ENCODE measurements around the gene TUBGCP2.

TUBGCP2 gene, protein sequence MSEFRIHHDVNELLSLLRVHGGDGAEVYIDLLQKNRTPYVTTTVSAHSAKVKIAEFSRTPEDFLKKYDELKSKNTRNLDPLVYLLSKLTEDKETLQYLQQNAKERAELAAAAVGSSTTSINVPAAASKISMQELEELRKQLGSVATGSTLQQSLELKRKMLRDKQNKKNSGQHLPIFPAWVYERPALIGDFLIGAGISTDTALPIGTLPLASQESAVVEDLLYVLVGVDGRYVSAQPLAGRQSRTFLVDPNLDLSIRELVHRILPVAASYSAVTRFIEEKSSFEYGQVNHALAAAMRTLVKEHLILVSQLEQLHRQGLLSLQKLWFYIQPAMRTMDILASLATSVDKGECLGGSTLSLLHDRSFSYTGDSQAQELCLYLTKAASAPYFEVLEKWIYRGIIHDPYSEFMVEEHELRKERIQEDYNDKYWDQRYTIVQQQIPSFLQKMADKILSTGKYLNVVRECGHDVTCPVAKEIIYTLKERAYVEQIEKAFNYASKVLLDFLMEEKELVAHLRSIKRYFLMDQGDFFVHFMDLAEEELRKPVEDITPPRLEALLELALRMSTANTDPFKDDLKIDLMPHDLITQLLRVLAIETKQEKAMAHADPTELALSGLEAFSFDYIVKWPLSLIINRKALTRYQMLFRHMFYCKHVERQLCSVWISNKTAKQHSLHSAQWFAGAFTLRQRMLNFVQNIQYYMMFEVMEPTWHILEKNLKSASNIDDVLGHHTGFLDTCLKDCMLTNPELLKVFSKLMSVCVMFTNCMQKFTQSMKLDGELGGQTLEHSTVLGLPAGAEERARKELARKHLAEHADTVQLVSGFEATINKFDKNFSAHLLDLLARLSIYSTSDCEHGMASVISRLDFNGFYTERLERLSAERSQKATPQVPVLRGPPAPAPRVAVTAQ

DNA sequence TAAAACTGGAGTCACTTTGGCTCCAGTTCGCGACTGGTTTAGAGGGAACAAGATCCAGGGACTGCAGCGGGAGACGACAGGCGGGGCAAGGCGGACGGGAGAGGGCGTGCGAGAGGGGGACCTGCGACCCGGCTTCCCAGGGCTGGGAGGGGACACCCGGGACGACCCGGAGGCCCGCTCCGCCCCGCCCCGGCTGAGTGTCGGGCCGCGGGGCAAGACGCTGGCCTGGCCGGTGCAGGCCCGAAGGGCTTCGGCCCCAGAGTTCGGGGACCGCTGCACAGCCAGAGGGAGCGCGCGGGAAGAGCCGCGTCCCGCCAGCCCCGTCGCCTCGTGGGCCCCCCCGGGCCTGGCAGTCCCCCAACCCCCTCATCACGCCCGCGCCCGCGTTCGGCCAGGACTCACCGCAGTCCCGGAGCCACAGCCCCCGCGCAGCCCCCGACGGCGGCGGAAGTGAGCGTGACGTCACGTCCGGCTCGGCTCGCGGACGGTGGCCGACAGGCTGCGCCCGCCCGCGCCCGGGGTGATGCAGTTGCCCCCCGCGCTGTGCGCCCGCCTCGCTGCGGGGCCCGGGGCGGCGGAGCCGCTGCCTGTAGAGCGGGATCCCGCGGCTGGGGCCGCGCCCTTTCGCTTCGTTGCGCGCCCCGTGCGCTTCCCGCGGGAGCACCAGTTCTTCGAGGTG, at the start of gene TUBGCP2, which contains the start of gene ZNF511:
TUBGCP2 (minus strand) TSS at position 452 of the 679 bp plus-strand sequence. CDS start 5,931 bp downstream, outside the sequence.
ZNF511 (plus strand) TSS at position 494 of the 679 bp plus-strand sequence; CDS start at position 524, 30 bp downstream.
- no peak for FAIRE-seq

- FAIRE-seq: no peak
These were observed 48.9 kb upstream of the TUBGCP2 start, which contains the start of gene FUOM for GRCh38 chr10:133357285-133358161. TSS of gene FUOM (minus strand) at chr10:133358019. CDS start at chr10:133358007, 12 bp downstream.

DNA sequence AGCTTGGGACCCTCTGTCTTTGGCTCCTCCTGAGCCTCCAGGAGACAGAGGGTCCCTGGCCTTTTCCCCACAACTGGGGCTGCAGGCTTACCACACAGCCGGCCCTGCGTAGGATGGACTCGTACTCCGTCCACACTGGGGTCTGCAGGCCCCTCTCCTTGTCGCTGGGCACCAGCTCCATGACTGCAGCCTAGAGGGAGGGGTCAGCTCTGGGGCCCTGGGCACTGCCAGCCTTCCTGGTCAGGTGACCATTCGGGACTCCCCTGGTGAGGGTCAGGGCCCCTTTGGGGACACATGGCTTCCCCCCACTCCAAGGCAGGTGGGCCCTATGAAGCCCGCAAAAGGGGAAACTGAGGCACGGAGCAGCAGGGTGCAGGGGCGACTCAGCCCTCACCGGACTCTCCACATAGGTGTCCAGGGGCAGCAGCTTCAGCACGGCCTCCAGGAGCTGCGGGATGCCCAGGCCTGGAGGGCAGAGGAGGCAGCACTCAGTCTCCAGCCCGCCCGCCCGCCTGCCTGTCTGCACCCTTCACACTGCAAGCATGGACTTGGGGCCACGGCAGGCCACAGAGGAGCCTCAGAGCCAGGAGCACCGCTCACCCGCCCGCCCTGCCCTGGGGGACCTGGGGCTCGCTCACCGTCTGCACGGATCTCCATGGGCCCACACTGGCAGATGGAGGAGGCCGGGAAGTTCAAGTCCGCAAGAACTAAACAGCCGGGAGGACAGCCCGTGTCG, 48.0 kb upstream of the TUBGCP2 start:
- no peak for FAIRE-seq

DNA sequence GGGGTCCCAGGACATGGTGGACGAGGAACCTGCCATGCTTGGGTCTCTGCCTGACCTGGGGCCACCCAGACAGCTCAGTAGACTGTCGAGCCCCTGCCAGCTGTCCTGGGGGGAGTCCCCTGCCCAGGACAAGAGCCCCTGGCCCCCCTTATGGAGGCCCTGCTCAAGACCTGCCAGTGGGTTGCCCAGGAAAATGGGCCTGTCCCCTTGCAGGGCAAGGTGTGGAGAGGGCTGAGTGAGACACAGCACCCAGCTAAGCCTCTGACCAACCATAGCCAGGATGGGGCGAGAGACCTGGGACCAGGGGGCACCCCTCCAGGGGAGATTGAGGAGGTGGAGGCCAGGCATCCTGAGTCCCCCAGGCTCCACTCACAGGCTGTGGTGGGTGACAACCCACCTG, 47.3 kb upstream of the TUBGCP2 start:
- no peak for FAIRE-seq

DNA sequence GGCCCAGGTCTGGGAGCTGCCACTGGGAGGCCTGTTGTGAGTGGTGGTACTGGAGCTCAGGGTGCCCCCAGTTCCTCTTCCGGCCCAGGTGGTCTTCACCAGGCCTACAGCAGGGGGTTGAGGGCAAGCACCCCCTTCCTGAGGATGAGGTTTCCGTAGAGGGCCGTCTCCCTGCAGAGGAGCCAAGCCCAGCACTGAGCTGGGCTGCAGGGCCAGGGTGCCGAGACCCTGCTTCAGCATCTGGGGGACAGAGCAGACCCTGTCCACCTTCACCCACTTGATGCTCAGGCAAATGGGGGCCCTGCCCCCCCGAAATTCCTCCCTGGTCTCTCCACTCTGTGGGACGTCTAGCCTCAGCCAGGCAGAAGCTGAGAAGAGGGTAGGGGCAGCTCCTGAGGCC, 46.6 kb upstream of the TUBGCP2 start:
- FAIRE-seq: no peak

GRCh38 chr10:133354672-133355240, 46.1 kb upstream of the TUBGCP2 start:
- no peak for FAIRE-seq

DNA sequence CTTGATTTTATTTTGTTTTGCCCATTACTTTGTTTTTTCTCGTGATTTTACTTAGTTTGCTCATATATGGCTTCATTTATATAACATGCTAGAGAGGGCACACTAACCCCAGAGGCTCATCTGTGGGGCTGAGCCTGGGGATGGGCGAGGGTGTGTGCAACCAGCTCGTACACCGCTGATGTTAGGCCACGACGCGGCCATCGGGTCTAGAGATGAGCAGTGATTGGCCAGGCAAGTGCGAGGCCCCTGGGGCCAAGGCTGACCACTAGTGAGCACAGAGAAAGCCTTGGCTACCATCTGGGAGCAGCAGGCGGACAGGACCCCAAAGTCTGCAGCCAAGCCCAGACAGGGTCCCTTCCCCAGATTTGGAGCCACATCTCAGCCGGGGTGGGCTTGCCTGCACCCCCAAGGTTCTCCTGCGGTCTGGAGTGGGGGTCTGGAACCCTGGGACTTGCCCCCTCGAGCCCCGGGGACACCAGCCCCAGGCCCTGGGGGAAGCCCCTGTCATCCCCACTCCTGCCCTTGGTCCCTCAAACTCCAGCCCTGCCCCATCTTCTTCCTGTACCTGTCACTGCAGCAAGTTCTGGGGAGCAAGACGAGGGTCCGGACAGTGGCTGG, 45.4 kb upstream of the TUBGCP2 start:
- no peak for FAIRE-seq

- no peak for FAIRE-seq
These were observed 44.7 kb upstream of the TUBGCP2 start for GRCh38 chr10:133353202-133353959.

GRCh38 chr10:133351408-133352318, 43.0 kb upstream of the TUBGCP2 start:
- FAIRE-seq: no peak

DNA sequence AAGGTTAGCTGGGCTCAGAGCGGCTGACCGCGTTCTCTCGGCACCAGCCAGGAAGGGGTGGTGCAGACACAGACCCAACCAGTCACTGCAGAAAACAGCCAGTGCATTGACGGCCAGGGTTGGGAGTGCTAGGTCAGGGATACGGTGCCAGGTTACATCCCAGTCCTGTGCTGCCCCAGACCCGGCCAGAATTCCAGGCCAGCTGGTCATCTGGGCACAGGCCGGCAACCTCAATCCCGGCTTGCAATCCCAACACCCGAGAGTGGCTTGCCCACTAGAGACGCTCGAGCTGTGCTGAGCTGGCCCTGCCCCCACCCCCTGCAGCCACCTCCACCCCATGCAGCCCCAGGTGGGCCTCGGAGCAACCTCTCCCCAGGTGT, 42.3 kb upstream of the TUBGCP2 start:
- no peak for FAIRE-seq

GRCh38 chr10:133350283-133350949, 41.7 kb upstream of the TUBGCP2 start:
- no peak for FAIRE-seq

GRCh38 chr10:133349577-133350011, 40.9 kb upstream of the TUBGCP2 start:
- FAIRE-seq: no peak

- FAIRE-seq: no peak
These were observed 40.5 kb upstream of the TUBGCP2 start for GRCh38 chr10:133349160-133349568.

- FAIRE-seq: no peak
These were observed 39.2 kb upstream of the TUBGCP2 start for GRCh38 chr10:133347710-133348517.

GRCh38 chr10:133346413-133346812, 37.7 kb upstream of the TUBGCP2 start:
- FAIRE-seq: no peak

DNA sequence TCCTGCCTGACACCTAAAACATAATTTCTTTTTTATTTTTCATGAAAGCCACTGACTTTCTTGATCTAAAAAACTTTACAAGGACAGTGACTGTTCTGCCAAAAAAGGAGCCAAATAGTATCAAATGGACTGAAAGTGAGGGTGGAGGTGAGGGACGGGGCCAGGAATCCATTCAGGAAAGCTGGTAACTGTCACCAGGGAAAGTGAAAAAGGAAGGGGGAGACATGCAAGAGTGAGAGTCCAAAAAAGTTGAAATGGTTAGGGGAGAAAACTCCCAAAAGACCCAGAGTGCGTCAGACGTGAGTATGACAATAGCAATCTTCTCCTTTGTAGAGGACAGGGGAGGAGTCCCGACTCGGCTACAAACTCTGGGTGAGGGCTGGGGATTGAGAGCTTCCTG, 35.6 kb upstream of the TUBGCP2 start:
- FAIRE-seq: no peak

- no peak for FAIRE-seq
These were observed 34.9 kb upstream of the TUBGCP2 start for GRCh38 chr10:133343558-133343957.
